ENCODE data around the gene FAM221A. TPM values are rescaled to one million over a fixed set of nuclear protein-coding genes. Genes with fewer than 3 reads are reported as not detected.
"Not testable (repeated sequence)": the region's sequence is repeated elsewhere in the genome, so short reads cannot be mapped to it uniquely, and the experiment has no call there.

The FAM221A gene
- total RNA-seq, 4 donors from 2014 or later, result 5.8 to 37.5 (median 16.2) TPM

DNA sequence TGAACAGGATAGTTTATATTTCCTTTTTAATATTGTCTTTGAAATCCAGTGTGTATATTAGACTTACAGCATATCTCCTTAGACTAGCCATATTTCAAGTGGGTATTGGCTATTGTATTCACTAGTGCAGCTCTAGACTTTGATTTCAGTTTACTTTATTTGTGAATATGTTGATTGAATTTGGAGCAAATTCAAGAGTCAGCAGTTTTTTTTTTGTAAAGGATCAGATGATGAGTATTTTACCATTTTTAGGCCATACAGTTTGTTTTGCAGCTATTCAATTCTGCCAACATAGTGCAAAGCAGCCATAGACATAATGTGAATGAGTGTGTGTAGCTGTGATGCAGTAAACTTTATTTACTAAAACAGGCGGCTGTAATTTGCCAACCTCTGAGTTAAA is 34.6 kb downstream of the FAM221A start:
- DNase-seq, result no peak
- Histone ChIP-seq H3K27me3 (no peaks in the 10 kb centered on the region), H3K27ac (no peak overlapping the region), H3K4me1 (no peaks in the 10 kb centered on the region), H3K9me3 (no peaks in the 10 kb centered on the region), H3K36me3 (no peaks in the 10 kb centered on the region), H3K4me3 (no peak overlapping the region)
- no peak for TF ChIP-seq POLR2A (IDR thresholded peaks at IDR 0.05)
- TF ChIP-seq, protein P1, sequence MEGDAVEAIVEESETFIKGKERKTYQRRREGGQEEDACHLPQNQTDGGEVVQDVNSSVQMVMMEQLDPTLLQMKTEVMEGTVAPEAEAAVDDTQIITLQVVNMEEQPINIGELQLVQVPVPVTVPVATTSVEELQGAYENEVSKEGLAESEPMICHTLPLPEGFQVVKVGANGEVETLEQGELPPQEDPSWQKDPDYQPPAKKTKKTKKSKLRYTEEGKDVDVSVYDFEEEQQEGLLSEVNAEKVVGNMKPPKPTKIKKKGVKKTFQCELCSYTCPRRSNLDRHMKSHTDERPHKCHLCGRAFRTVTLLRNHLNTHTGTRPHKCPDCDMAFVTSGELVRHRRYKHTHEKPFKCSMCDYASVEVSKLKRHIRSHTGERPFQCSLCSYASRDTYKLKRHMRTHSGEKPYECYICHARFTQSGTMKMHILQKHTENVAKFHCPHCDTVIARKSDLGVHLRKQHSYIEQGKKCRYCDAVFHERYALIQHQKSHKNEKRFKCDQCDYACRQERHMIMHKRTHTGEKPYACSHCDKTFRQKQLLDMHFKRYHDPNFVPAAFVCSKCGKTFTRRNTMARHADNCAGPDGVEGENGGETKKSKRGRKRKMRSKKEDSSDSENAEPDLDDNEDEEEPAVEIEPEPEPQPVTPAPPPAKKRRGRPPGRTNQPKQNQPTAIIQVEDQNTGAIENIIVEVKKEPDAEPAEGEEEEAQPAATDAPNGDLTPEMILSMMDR (IDR thresholded peaks at IDR 0.05), result no peak

DNA sequence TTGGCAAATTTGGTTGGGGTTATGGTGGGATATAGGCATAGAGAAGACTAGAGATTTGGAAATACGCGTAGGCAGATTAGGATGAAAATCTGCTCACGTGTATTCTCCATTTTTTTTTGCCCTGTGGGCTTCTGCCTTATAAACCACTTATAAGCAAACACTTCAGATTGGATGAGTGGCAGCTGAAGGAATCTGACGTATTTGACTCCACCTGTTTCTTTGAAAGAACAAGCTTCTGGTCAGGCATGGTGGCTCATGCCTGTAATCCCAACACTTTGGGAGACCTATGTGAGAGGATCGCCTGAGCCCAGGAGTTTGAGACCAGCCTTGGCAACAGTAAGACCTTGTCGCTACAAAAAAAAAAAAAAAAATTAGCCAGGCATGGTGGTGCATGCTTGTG is 35.1 kb downstream of the FAM221A start:
- no peak for TF ChIP-seq POLR2A (IDR thresholded peaks at IDR 0.05)
- TF ChIP-seq, protein P1 (IDR thresholded peaks at IDR 0.05), result no peak
- Histone ChIP-seq H3K4me3 (no peak overlapping the region), H3K36me3 (no peaks in the 10 kb centered on the region), H3K9me3 (no peaks in the 10 kb centered on the region), H3K27ac (no peak overlapping the region), H3K27me3 (no peaks in the 10 kb centered on the region), H3K4me1 (no peaks in the 10 kb centered on the region)
- no peak for DNase-seq

DNA sequence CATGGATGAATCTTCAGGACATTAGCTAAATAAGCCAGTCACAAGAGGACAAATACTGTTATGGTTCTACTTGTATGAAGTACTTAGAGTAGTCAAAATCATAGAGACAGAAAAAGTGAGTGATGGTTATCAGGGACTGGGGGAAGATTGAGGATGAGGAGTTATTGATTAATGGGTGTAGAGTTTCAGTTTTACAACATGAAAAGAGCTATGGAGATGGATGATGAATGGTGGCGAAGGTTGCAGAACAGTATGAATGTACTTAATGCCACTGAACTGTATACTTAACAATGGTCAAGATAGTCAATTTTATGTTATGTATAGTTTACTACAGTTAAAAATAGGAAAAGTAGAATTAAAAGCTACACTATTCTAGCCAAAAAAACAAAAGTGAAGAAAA is 37.8 kb downstream of the FAM221A start:
- no peaks in the 10 kb centered on the region for H3K4me1 ChIP-seq
- H3K27me3 ChIP-seq, result no peaks in the 10 kb centered on the region
- no peaks in the 10 kb centered on the region for H3K36me3 ChIP-seq
- DNase-seq, result no peak
- no peak for TF ChIP-seq POLR2A (IDR thresholded peaks at IDR 0.05)
- TF ChIP-seq, protein P1 (IDR thresholded peaks at IDR 0.05), result no peak
- H3K9me3 ChIP-seq, result no peaks in the 10 kb centered on the region
- no peak overlapping the region for H3K4me3 ChIP-seq
- no peak overlapping the region for H3K27ac ChIP-seq

DNA sequence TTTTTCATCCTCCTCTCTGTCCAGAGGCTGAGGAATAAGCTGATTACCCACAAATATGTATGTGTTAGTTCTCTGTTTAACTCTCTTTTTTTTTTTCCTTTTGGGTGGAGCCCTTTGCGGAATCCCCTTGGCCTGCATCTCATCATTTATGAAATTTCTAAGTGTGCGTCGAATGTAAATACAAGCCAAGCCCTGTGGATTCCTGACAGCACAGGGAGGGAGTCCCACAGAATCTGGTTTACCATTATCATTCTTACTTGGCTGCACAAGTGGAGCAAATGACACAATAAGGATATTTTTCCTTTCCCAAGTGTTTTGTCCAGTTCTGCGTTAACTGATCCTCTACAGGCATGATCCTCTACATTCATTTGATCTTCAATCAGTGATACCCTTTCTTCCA is 41.5 kb downstream of the FAM221A start:
- Histone ChIP-seq H3K27me3 (no peaks in the 10 kb centered on the region), H3K36me3 (no peaks in the 10 kb centered on the region), H3K4me3 (no peak overlapping the region), H3K27ac (no peak overlapping the region), H3K9me3 (no peaks in the 10 kb centered on the region), H3K4me1 (no peaks in the 10 kb centered on the region)
- TF ChIP-seq POLR2A (IDR thresholded peaks at IDR 0.05), result no peak
- TF ChIP-seq, protein P1 (IDR thresholded peaks at IDR 0.05), result no peak
- DNase-seq, result no peak

DNA sequence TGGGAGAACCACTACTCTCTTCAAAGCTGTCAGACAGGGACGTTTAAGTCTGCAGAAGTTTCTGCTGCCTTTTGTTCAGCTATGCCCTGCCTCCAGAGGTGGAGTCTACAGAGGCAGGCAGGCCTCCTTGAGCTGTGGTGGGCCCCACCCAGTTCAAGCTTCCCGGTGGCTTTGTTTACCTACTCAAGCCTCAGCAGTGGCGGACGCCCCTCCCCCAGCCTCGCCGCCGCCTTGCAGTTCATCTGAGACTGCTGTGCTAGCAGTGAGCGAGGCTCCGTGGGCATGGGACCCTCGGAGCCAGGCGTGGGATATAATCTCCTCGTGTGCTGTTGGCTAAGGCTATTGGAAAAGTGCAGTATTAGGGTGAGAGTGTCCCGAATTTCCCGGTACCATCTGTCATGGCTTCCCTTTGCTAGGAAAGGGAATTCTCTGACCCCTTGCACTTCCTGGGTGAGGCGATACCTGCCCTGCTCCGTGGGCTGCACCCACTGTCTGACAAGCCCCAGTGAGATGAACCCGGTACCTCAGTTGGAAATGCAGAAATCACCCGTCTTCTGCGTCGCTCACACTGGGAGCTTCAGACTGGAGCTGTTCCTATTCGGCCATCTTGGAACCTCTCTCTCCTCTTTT is 42.7 kb downstream of the FAM221A start:
- H3K4me3 ChIP-seq, H3K27ac ChIP-seq, H3K27me3 ChIP-seq, H3K36me3 ChIP-seq, H3K9me3 ChIP-seq, DNase-seq, H3K4me1 ChIP-seq: not testable (repeated sequence)

DNA sequence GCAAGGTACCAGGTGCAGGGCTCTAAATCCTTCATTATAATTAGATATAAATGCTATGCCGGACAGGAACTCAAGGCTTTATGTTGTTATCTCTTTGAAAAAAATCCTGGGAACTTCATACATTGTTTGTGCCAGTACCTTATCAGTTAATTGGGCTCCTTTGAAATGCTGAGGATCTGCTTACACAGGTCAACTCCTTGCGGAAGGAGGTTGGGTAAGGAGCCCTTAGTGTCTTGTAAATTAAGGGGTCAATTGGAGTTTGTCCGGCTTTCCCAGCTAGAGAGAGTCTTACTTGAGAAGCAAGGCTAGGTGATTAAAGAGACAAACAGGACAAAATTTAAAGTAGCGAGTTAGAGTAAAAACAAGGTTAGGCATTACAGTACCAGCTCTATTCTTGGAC is 44.1 kb downstream of the FAM221A start:
- not testable (repeated sequence) for H3K36me3 ChIP-seq, DNase-seq, H3K27ac ChIP-seq, H3K4me3 ChIP-seq, H3K27me3 ChIP-seq, H3K9me3 ChIP-seq, H3K4me1 ChIP-seq

DNA sequence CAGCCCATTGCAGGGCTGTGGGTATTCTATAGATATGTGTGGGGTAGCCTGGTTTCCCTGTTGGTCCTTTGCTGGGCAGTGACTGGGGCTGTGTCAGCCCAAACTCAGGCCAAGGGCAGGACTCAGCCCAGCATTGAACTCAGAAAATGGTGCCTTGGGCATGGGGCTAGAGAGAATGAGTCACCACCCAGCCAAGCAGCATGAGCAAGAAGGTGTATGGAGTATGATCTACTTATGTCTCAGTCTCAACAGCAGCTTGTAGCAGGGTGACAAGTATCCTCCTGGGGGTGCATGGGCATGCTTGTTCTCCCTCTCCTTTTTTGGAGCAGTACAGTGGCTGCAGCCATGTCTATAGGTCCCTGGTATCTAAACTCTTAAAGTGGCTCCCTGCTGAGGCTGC is 62.1 kb downstream of the FAM221A start:
- H3K36me3 ChIP-seq, result no peaks in the 10 kb centered on the region
- no peaks in the 10 kb centered on the region for H3K4me1 ChIP-seq
- H3K27me3 ChIP-seq, result no peaks in the 10 kb centered on the region
- no peak overlapping the region for H3K4me3 ChIP-seq
- TF ChIP-seq POLR2A (IDR thresholded peaks at IDR 0.05), result no peak
- TF ChIP-seq, protein P1 (IDR thresholded peaks at IDR 0.05), result no peak
- peaks cover 0 to 13% (median 2%) of the 10 kb centered on the region in 4 donors for H3K9me3 ChIP-seq
- H3K27ac ChIP-seq, result no peak overlapping the region
- DNase-seq, result no peak
